SKM-1 (cell line): ENCODE results near the gene LURAP1L.

ENCODE experiments used
- DNase-seq: peaks from one replicate; lab custom pipeline; 2025; ENCODE audit not compliant: unreplicated experiment; lab: John Stamatoyannopoulos, UW

LURAP1L gene

GRCh38 chr9:12776513-12777055 is 1.8 kb downstream of the LURAP1L start:
- DNase-seq, result no peak

GRCh38 chr9:12777121-12778022 is 2.6 kb downstream of the LURAP1L start:
- DNase-seq, result no peak

- DNase-seq, result no peak
Measured at GRCh38 chr9:12778389-12778788, 3.6 kb downstream of the LURAP1L start.

- DNase-seq, result no peak
Measured at GRCh38 chr9:12781226-12781733, 6.5 kb downstream of the LURAP1L start.

- DNase-seq, result no peak
Measured at GRCh38 chr9:12783767-12784460, 9.1 kb downstream of the LURAP1L start.

- no peak for DNase-seq
Measured at GRCh38 chr9:12784461-12785259, 9.8 kb downstream of the LURAP1L start.

- no peak for DNase-seq
Measured at GRCh38 chr9:12785260-12785770, 10.5 kb downstream of the LURAP1L start.

GRCh38 chr9:12785941-12786340 is 11.1 kb downstream of the LURAP1L start:
- no peak for DNase-seq

- no peak for DNase-seq
Measured at GRCh38 chr9:12790001-12790400, 15.2 kb downstream of the LURAP1L start.

GRCh38 chr9:12790883-12791282 is 16.1 kb downstream of the LURAP1L start:
- no peak for DNase-seq

GRCh38 chr9:12794101-12794799 is 19.4 kb downstream of the LURAP1L start:
- no peak for DNase-seq

- DNase-seq, result no peak
Measured at GRCh38 chr9:12796601-12797000, 21.8 kb downstream of the LURAP1L start.

GRCh38 chr9:12797037-12797436 is 22.2 kb downstream of the LURAP1L start:
- DNase-seq, result no peak

- no peak for DNase-seq
Measured at GRCh38 chr9:12798066-12798770, 23.4 kb downstream of the LURAP1L start.

- no peak for DNase-seq
Measured at GRCh38 chr9:12801187-12801586, 26.4 kb downstream of the LURAP1L start.

GRCh38 chr9:12801663-12802062 is 26.8 kb downstream of the LURAP1L start:
- DNase-seq, result no peak

- no peak for DNase-seq
Measured at GRCh38 chr9:12802093-12802492, 27.3 kb downstream of the LURAP1L start.

GRCh38 chr9:12808569-12808968 is 33.7 kb downstream of the LURAP1L start:
- no peak for DNase-seq

GRCh38 chr9:12809720-12810119 is 34.9 kb downstream of the LURAP1L start:
- DNase-seq, result no peak

- DNase-seq, result no peak
Measured at GRCh38 chr9:12811935-12812334, 37.1 kb downstream of the LURAP1L start.
